GM13976 (cell line): ENCODE results near the gene SUSD4.

Experiments
- DNase-seq: peaks from one replicate; pipeline ENCODE4 v3.0.0; 2012; ENCODE audit warnings: low spot score
- CTCF ChIP-seq: IDR thresholded peaks from 2 replicates; pipeline ENCODE4 v1.5.1; 2012; ENCODE audit warnings: borderline replicate concordance, mild to moderate bottlenecking; ENCODE audit not compliant: insufficient read depth; ENCODE audit errors: extremely low read depth, missing control alignments, control extremely low read depth
- in situ Hi-C: fragments of 300-500 bp; cut with MboI; formaldehyde crosslinking; loops from one replicate; pipeline ENCODE4 v1.12.0; 2022; ENCODE audit warnings: low sequenced_read_pairs, mixed read lengths, inconsistent platforms; ENCODE audit not compliant: unreplicated experiment

Gene SUSD4

GRCh38 chr1:223332997-223333396 lies 31.0 kb downstream of the SUSD4 start:
- no peak for DNase-seq
- no peak for TF ChIP-seq CTCF
- in situ Hi-C loops = no loop called here

GRCh38 chr1:223331929-223332328 lies 32.0 kb downstream of the SUSD4 start:
- TF ChIP-seq CTCF = no peak

GRCh38 chr1:223331301-223331700 lies 32.7 kb downstream of the SUSD4 start:
- in situ Hi-C loops = no loop called here
- no peak for TF ChIP-seq CTCF
- no peak for DNase-seq

More at GRCh38 chr1:223331929-223332328, 32.0 kb downstream of the SUSD4 start:
- in situ Hi-C loops = no loop called here
- no peak for DNase-seq

- in situ Hi-C loops = no loop called here
- no peak for DNase-seq
- TF ChIP-seq CTCF = no peak
Measured at GRCh38 chr1:223330466-223330865, 33.5 kb downstream of the SUSD4 start.

- no peak for DNase-seq
- in situ Hi-C loops = no loop called here
- no peak for TF ChIP-seq CTCF
Measured at GRCh38 chr1:223329664-223330415, 34.1 kb downstream of the SUSD4 start.

- DNase-seq = no peak
- no peak for TF ChIP-seq CTCF
- in situ Hi-C loops = no loop called here
Measured at GRCh38 chr1:223329252-223329651, 34.7 kb downstream of the SUSD4 start.
